PFSK-1 (cell line): ENCODE measurements around the gene EPHA1.

Source experiments
- SIN3A ChIP-seq: IDR thresholded peaks from 2 replicates; pipeline ENCODE4 v1.6.1; 2012; ENCODE audit warnings: mild to moderate bottlenecking, low read length, moderate library complexity, borderline replicate concordance; ENCODE audit not compliant: insufficient read depth
- TAF1 ChIP-seq: IDR thresholded peaks from 2 replicates; pipeline ENCODE4 v1.6.1; 2012; ENCODE audit warnings: low read length, control low read depth, borderline replicate concordance; ENCODE audit not compliant: insufficient read depth
- TF ChIP-seq, protein P1 (sequence below), 2 experiments: IDR thresholded peaks; 2 replicates each; pipeline versions ENCODE4 v1.6.1 to v1.8.0; 2011 to 2012; ENCODE audit warnings: low read depth in 2 of 2, low read length in 2 of 2, control low read depth in 1 of 2, inconsistent platforms in 1 of 2, mild to moderate bottlenecking in 1 of 2, moderate library complexity in 1 of 2; ENCODE audit not compliant: insufficient read depth in 1 of 2

DNA sequence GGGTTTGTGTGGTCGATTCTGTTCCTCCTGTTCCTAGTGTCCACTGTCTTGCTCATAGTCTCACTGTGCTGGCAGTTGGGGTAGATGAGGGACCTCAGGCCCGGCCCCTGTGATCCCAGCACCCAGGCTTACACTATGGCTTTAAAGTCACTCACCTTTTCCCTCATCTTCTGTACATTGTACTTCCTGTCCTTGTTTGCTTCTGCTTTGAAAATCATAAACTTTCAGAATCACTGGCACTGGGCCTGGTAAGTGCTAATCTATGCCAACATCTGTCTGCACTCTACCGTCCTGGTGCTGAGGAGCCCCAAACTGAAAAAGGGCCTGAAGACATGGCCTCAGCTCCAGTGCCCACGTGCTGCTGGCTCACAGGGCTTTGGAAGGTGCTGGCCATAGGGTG is 28.9 kb upstream of the EPHA1 start:
- no peak for TF ChIP-seq TAF1
- no peak for TF ChIP-seq SIN3A
- TF ChIP-seq, protein P1, sequence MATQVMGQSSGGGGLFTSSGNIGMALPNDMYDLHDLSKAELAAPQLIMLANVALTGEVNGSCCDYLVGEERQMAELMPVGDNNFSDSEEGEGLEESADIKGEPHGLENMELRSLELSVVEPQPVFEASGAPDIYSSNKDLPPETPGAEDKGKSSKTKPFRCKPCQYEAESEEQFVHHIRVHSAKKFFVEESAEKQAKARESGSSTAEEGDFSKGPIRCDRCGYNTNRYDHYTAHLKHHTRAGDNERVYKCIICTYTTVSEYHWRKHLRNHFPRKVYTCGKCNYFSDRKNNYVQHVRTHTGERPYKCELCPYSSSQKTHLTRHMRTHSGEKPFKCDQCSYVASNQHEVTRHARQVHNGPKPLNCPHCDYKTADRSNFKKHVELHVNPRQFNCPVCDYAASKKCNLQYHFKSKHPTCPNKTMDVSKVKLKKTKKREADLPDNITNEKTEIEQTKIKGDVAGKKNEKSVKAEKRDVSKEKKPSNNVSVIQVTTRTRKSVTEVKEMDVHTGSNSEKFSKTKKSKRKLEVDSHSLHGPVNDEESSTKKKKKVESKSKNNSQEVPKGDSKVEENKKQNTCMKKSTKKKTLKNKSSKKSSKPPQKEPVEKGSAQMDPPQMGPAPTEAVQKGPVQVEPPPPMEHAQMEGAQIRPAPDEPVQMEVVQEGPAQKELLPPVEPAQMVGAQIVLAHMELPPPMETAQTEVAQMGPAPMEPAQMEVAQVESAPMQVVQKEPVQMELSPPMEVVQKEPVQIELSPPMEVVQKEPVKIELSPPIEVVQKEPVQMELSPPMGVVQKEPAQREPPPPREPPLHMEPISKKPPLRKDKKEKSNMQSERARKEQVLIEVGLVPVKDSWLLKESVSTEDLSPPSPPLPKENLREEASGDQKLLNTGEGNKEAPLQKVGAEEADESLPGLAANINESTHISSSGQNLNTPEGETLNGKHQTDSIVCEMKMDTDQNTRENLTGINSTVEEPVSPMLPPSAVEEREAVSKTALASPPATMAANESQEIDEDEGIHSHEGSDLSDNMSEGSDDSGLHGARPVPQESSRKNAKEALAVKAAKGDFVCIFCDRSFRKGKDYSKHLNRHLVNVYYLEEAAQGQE (IDR thresholded peaks at IDR 0.05; ENCODE audit: insufficient read depth in 1 of 2, low read depth in 2 of 2, low read length in 2 of 2) = no peak
